Gastroesophageal sphincter (tissue), 4 donors: ENCODE results near the gene PLIN1. TPM values are rescaled to one million over a fixed set of nuclear protein-coding genes. Genes with fewer than 3 reads are reported as not detected.
A peak's percentile ranks its signal among the peaks of the same experiment; 100 is the strongest.

ENCODE experiments used
- ATAC-seq: fragments of 150-250 bp; one replicate; pipeline ENCODE4 v1.9.1; 2016; ENCODE audit warnings: mild to moderate bottlenecking, moderate library complexity
- H3K27ac ChIP-seq, 4 donors: fragments of 200-600 bp; sonication (generic) in 3 of 4; 1 replicate in 3 of 4; 2 replicates in 1 of 4; pipeline ENCODE4 v1.5.1; 2016 to 2019
- H3K27me3 ChIP-seq: fragments of 200-600 bp; sonication (generic); one replicate; pipeline ENCODE4 v1.5.1; 2019
- H3K36me3 ChIP-seq, 2 donors: fragments of 200-600 bp; sonication (generic); one replicate each; pipeline ENCODE4 v1.5.1; 2019; ENCODE audit warnings: control low read depth in 1 of 2
- H3K4me1 ChIP-seq, 3 donors: fragments of 200-600 bp; sonication (generic); 1 replicate in 2 of 3; 2 replicates in 1 of 3; pipeline ENCODE4 v1.5.1; 2016 to 2019; ENCODE audit warnings: control low read depth in 2 of 3
- H3K4me3 ChIP-seq, 2 donors: fragments of 200-600 bp; sonication (generic); one replicate each; pipeline ENCODE4 v1.5.1; 2019; ENCODE audit warnings: mild to moderate bottlenecking in 1 of 2, moderate library complexity in 1 of 2
- H3K9me3 ChIP-seq, 3 donors: fragments of 200-600 bp; sonication (generic); one replicate each; pipeline ENCODE4 v1.5.1; 2017 to 2019; ENCODE audit warnings: control low read depth in 2 of 3
- EP300 ChIP-seq: sonication (generic); formaldehyde crosslinking; IDR thresholded peaks from one replicate; pipeline ENCODE4 v1.6.1; 2017; ENCODE audit warnings: antibody characterized with exemption, mild to moderate bottlenecking
- POLR2A ChIP-seq, 2 donors: fragments of 450-650 bp; IDR thresholded peaks; one replicate each; pipeline ENCODE4 v1.6.1; 2017; ENCODE audit warnings: antibody characterized with exemption in 2 of 2, mild to moderate bottlenecking in 2 of 2, moderate library complexity in 1 of 2
- POLR2AphosphoS5 ChIP-seq: sonication (generic); formaldehyde crosslinking; IDR thresholded peaks from one replicate; pipeline ENCODE4 v1.6.1; 2017; ENCODE audit warnings: antibody characterized with exemption
- WGBS, 2 donors: methylation state at CpG; one replicate each; pipeline ENCODE4 v1.1.5; 2018; ENCODE audit warnings: low coverage in 1 of 2; 5-methylcytosine and 5-hydroxymethylcytosine counted together
- total RNA-seq, 4 donors: library from RNA; depleted of rRNA; stranded (reverse); fragments of >200 nt; gene quantifications; one replicate each; pipeline ENCODE4 v1.1.0, GENCODE V29; 2016
- TF ChIP-seq, protein P1 (sequence below), 4 experiments: fragments of 200-600 bp in 2 of 4; fragments of 450-650 bp in 2 of 4; sonication (generic) in 1 of 4; IDR thresholded peaks; one replicate each; pipeline ENCODE4 v1.5.1; 2017 to 2019; ENCODE audit warnings: antibody characterized with exemption in 4 of 4, mild to moderate bottlenecking in 2 of 4, moderate library complexity in 2 of 4

Gene PLIN1
- total RNA-seq, 4 donors from 2014 or later: 1.2 to 22.2 (median 2.5) TPM

DNA sequence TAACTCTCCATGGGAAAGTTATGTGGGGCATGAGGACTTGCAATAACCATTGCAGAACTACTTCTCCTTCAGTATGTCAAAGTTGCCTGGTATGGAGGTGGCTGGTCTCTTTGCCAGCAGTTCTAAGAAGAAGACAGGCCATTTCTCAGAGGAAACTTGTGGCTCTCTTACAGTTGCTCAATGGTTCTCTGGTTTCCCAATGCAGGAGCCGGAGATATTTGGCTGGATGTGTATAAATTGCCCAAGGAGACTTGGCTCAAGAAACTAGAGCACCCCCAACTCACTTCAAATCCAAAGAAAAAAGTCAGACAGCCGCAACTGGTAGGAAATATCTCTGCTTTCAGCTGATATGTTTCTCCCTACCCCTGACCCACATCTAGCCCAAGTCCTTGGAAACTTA is 35.6 kb upstream of the PLIN1 start:
- 73% methylated on average over 2 of the region's 2 CpGs; no CpG with 5 or more reads in 1 of the 2 donors for WGBS, 2 donors
- Histone ChIP-seq H3K27ac (no peak overlapping the region), H3K27me3 (no peaks in the 10 kb centered on the region), H3K36me3 (no peaks in the 10 kb centered on the region), H3K4me3 (no peak overlapping the region), H3K4me1 (no peaks in the 10 kb centered on the region), H3K9me3 (peaks cover 0 to 6% (median 0%) of the 10 kb centered on the region in 3 donors)
- peak; percentile 43 for ATAC-seq
- no peak for TF ChIP-seq POLR2AphosphoS5
- TF ChIP-seq EP300: no peak
- no peak for TF ChIP-seq POLR2A (IDR thresholded peaks at IDR 0.05)
- TF ChIP-seq, protein P1, sequence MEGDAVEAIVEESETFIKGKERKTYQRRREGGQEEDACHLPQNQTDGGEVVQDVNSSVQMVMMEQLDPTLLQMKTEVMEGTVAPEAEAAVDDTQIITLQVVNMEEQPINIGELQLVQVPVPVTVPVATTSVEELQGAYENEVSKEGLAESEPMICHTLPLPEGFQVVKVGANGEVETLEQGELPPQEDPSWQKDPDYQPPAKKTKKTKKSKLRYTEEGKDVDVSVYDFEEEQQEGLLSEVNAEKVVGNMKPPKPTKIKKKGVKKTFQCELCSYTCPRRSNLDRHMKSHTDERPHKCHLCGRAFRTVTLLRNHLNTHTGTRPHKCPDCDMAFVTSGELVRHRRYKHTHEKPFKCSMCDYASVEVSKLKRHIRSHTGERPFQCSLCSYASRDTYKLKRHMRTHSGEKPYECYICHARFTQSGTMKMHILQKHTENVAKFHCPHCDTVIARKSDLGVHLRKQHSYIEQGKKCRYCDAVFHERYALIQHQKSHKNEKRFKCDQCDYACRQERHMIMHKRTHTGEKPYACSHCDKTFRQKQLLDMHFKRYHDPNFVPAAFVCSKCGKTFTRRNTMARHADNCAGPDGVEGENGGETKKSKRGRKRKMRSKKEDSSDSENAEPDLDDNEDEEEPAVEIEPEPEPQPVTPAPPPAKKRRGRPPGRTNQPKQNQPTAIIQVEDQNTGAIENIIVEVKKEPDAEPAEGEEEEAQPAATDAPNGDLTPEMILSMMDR (IDR thresholded peaks at IDR 0.05): no peak

DNA sequence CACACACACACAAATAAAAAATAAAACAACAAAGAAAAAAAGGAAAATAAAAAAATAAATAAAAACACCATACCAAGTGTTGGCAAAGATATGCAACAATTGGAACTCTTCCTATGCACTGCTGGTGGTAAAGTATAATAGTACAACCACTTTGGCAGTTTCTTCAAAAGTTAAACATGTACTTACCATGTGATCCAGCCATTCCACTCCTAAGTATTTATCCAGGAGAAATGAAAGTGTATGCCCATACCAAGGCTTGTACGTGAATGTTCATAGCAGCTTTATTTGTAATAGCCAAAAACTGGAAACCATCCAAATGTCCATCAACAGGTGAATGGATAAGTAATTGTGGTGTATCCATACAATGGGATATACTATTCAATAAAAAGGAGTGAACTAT is 28.4 kb upstream of the PLIN1 start:
- no peaks in the 10 kb centered on the region for H3K36me3 ChIP-seq
- 13 to 28% methylated on average over 1 of the region's 1 CpG for WGBS, 2 donors
- no peak overlapping the region for H3K4me3 ChIP-seq
- no peak for ATAC-seq
- no peak overlapping the region for H3K27ac ChIP-seq
- TF ChIP-seq POLR2A (IDR thresholded peaks at IDR 0.05) (no peak), POLR2AphosphoS5 (no peak), EP300 (no peak)
- TF ChIP-seq, protein P1 (IDR thresholded peaks at IDR 0.05): no peak
- no peaks in the 10 kb centered on the region for H3K4me1 ChIP-seq
- peaks cover 0 to 6% (median 0%) of the 10 kb centered on the region in 3 donors for H3K9me3 ChIP-seq
- no peaks in the 10 kb centered on the region for H3K27me3 ChIP-seq

DNA sequence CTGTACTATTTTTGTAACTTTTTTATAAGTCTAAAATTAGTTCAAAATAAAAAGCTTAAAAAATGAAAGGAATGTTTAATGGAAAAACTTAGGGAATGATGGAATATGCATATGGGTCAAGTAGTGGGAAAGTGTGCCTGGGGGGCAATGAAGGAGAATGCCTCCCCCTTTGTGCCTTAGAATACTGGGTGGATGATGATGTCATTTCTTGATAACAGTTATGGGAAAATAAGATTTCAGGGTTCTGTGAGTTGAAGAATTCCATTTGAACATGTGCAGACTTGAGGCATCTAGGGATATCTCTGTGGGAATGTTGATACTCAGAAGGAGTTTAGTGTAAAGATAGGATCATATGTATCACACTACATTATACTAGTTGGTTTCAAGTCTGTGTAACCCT is 25.2 kb upstream of the PLIN1 start:
- Histone ChIP-seq H3K36me3 (no peaks in the 10 kb centered on the region), H3K27ac (no peak overlapping the region), H3K27me3 (no peaks in the 10 kb centered on the region), H3K4me3 (no peak overlapping the region), H3K4me1 (no peaks in the 10 kb centered on the region), H3K9me3 (no peaks in the 10 kb centered on the region)
- no peak for ATAC-seq
- TF ChIP-seq EP300 (no peak), POLR2A (IDR thresholded peaks at IDR 0.05) (no peak), POLR2AphosphoS5 (no peak)
- TF ChIP-seq, protein P1 (IDR thresholded peaks at IDR 0.05): no peak

DNA sequence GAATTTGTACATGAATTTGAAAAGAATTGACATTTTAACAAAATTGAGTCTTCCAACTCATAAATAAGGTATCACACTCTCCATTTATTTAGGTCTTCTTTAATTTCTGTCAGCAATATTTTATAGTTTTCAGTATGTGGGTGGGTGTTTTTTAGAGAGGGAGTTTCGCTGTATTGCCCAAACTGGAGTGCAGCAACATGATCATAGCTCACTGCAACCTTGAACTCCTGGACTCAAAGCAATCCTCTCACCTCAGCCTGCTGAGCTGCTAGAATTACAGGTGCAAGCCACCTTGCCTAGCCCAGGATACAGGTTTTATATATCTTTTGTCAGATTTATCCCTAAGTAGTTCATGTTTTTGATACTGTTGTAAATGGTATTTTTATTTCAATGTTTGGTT is 16.0 kb upstream of the PLIN1 start:
- TF ChIP-seq EP300 (no peak), POLR2A (IDR thresholded peaks at IDR 0.05) (no peak)
- TF ChIP-seq, protein P1 (IDR thresholded peaks at IDR 0.05): no peak
- 67 to 100% methylated on average over 1 of the region's 1 CpG for WGBS, 2 donors
- Histone ChIP-seq H3K27me3 (peaks cover 2% of the 10 kb centered on the region), H3K9me3 (no peaks in the 10 kb centered on the region), H3K27ac (no peak overlapping the region), H3K4me1 (peaks cover 0 to 6% (median 0%) of the 10 kb centered on the region in 3 donors), H3K36me3 (no peaks in the 10 kb centered on the region), H3K4me3 (no peak overlapping the region)
- no peak for ATAC-seq

DNA sequence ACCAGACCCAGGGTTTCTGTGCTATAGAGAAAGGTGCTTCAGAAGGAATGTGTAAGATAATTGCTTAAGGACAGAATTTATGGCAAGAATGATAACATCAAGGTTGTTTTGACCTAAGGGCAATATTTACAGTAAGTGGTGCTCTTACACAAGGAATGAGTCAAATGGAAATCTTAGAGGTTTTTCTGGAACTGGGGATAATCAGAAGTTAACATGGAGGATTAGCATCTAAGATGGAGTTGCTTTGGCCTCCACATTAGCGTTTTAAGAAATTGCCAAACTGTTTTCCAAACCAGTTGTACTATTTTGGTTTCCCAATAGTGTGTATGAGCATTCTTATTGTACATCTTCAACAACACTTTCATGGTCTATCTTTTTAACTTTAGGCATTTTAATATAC is 14.5 kb upstream of the PLIN1 start:
- peaks cover 0 to 20% (median 6%) of the 10 kb centered on the region in 3 donors for H3K4me1 ChIP-seq
- H3K4me3 ChIP-seq: no peak overlapping the region
- no peak for ATAC-seq
- no peaks in the 10 kb centered on the region for H3K36me3 ChIP-seq
- WGBS, 2 donors: 67 to 92% methylated on average over 1 of the region's 1 CpG
- no peaks in the 10 kb centered on the region for H3K9me3 ChIP-seq
- H3K27me3 ChIP-seq: peaks cover under 1% of the 10 kb centered on the region
- TF ChIP-seq POLR2AphosphoS5 (no peak), EP300 (no peak), POLR2A (IDR thresholded peaks at IDR 0.05) (no peak)
- TF ChIP-seq, protein P1 (IDR thresholded peaks at IDR 0.05): no peak
- no peak overlapping the region for H3K27ac ChIP-seq
